GM12864 (cell line): Measurements from ENCODE around the gene ZSWIM4.

Source experiments
- DNase-seq: peaks from one replicate; pipeline ENCODE4 v3.0.0-alpha.2; 2011; ENCODE audit warnings: low read depth
- H3K4me3 ChIP-seq: 2 replicates; pipeline ENCODE4 v1.5.1; 2011; ENCODE audit warnings: mild to moderate bottlenecking, low read depth, low read length, control low read depth
- TF ChIP-seq, protein P1 (sequence below): IDR thresholded peaks from 2 replicates; pipeline ENCODE4 v1.5.1; 2011; ENCODE audit warnings: low read depth, mild to moderate bottlenecking, moderate library complexity, low read length, control low read depth, inconsistent platforms; ENCODE audit errors: missing control alignments

Gene ZSWIM4

DNA sequence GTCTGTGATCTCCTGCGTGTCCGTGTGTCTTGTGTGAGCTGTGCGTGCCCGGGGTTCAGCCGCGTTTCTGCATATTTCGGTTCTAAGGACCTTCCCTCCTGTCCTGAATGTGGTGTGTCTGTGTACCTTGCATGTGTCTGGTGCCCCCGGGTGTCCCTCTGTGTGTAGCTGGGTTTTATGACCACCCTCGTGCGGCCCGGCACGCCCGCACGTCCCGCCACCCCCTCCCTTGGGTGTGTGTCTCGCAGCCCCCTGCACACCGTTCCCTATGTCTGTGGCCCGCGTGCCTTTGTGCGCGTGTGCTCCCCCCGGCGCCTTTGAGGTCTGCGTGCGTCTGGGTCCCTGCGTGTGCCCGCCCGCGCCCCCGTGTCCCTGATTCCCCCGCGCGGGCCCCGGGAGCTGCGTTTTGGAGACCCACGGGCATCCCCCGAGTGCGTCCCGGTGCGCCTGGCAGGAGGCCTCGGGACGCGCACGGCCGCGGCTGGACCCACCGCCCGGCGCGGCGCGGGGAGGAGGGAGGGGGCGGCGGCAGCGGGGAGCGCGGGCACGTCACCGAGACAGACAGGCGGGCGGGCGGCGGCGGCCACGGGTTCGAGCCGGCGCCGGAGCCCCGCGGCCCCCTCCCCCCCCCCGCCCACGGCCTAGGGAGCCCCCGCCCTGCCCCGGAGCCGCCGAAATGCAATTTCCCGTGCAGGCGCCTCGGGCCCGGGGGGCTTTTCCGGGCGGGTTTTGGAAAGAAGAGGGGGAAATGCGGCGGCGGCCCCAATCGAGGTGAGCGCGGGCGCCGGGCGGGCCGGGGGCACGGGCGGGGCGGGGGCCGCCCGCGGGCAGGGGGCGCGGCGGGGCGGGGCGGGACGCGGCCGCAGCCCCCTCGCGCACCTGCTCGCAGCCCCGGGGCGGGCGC, 69.7 kb downstream of the ZSWIM4 start:
- TF ChIP-seq, protein P1, sequence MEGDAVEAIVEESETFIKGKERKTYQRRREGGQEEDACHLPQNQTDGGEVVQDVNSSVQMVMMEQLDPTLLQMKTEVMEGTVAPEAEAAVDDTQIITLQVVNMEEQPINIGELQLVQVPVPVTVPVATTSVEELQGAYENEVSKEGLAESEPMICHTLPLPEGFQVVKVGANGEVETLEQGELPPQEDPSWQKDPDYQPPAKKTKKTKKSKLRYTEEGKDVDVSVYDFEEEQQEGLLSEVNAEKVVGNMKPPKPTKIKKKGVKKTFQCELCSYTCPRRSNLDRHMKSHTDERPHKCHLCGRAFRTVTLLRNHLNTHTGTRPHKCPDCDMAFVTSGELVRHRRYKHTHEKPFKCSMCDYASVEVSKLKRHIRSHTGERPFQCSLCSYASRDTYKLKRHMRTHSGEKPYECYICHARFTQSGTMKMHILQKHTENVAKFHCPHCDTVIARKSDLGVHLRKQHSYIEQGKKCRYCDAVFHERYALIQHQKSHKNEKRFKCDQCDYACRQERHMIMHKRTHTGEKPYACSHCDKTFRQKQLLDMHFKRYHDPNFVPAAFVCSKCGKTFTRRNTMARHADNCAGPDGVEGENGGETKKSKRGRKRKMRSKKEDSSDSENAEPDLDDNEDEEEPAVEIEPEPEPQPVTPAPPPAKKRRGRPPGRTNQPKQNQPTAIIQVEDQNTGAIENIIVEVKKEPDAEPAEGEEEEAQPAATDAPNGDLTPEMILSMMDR: no peak
- DNase-seq: no peak
- H3K4me3 ChIP-seq: no peak overlapping the region

DNA sequence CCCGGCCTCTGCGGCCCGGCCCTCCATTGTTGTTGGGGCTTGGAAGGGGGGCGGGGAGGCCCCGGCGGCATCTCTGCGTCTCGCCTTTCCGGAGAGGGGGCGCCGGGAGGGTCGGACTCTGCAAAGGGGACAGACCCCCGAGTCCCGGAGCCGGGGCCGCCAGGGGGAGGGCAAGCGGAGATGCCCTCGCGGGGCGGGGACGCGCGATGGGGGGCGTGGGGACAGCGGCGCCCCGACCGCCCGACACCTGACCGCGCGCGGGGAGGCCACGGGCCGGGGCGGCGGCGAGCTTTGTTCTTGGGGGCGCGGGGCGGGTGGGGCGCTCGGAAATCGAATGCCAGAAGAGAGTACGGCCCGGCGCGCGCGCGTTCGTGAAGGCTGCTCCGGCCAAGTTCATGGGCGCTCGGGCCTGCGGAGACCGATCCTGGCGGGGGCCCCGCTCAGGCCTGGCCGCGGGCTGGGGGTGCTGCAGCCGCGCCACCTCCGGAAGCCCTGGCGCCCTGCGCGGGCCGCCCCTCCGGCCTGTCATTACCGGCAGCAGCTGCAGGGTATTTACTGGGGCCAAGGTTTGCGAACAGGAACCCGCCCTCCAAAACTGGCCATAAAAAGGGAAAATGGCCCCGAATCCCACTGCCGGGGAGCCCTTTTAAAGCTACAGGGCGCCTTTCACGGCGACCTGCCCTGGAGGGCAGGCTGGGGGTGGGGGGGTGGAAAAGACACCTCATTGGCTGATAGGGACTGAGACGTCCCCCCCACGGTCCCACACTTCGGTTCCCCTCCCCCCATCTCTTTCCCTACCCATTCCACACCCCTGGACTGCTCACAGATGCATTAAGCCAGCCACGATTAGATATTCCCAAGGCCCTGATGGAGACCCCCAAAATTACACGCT, 70.6 kb downstream of the ZSWIM4 start:
- peak overlapping the region; percentile 37 for H3K4me3 ChIP-seq
- DNase-seq: no peak
- TF ChIP-seq, protein P1: peak; percentile 2

DNA sequence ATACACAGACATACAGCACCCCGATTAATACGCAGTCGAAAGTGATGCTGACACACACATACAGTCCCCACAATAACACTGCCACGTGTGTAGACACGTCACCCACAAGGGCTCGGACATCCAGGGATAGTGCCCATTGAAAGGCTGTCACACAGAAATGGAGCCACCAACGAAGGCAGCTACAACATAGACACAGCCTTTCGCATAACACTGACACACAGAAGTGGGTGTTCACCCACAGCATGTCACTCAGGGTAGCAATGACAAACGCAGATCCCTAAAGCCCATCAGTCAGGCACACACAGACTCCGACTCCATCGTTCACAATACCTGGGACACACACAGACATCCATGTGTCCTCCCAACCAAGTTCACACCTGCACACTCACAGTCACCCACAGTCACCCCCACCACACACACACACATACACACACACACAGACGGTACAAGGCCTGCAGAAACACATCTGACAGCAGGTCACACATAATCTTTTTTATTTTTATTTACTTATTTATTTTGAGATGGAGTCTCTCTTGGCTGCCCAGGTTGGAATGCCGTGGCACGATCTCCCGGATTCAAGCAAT, 71.3 kb downstream of the ZSWIM4 start:
- DNase-seq: no peak
- TF ChIP-seq, protein P1: no peak
- H3K4me3 ChIP-seq: no peak overlapping the region

DNA sequence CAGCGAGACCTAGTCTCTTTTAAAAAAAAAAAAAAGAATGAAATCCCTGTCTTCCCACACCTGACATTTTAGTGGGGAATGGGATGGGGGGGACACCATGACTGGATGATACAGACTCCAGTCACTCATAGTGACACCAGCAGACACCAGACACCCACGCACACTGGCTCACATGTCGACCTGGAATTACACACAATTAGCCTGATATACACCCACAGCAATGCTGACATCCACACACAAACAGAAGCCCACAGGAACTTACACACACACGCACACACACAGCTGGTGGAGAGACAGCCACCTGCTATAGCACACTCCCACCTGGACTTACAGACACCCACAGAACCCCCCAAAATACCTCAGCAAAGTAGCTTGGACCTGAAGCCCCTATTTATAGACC, 73.4 kb downstream of the ZSWIM4 start:
- H3K4me3 ChIP-seq: no peak overlapping the region
- no peak for DNase-seq
- TF ChIP-seq, protein P1: no peak

DNA sequence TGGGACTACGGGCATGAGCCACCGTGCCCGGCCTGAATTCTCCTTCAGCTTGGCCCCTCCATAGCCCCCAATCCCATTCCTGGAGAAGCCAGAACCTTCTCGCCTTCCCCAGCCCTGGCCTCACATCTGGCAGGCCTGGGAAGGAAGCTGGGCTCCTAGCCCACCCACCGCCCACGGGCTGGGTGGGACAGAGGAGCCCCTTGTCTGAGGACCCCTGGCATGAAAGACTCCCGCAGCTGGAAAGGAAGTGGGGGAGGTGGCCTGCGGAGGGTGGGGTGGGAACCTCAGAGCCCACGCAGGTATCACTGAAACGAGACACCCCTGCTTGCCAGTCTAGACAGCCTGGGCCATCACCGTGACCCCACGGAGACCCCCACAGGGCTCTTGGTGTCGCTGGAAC, 74.0 kb downstream of the ZSWIM4 start:
- H3K4me3 ChIP-seq: no peak overlapping the region
- no peak for DNase-seq
- TF ChIP-seq, protein P1: no peak

DNA sequence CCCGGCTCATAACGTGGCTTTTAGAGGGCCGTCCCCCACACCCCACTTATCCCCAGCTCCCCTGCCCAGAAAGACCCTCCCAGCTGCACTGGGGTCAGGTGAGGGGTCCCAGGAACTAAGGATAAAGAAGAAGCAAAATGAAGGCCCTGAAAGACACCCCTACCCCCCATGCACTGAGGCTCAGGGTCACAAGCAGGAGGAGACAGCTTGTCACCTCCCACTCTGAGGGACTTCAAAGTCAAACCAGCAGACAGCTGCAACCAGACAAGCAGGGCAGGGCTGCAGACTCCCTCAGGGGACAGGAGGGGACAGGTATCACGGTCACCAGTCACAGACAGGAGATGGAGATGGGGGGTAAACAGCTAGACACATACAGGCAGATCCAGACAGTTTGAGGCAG, 75.6 kb downstream of the ZSWIM4 start:
- no peak overlapping the region for H3K4me3 ChIP-seq
- TF ChIP-seq, protein P1: no peak
- DNase-seq: no peak
